DMS153 (cell line): ENCODE measurements around the gene ANKMY1.

Experiments used
- DNase-seq: peaks from one replicate; lab custom pipeline; 2025; lab: John Stamatoyannopoulos, UW

ANKMY1 gene

DNA sequence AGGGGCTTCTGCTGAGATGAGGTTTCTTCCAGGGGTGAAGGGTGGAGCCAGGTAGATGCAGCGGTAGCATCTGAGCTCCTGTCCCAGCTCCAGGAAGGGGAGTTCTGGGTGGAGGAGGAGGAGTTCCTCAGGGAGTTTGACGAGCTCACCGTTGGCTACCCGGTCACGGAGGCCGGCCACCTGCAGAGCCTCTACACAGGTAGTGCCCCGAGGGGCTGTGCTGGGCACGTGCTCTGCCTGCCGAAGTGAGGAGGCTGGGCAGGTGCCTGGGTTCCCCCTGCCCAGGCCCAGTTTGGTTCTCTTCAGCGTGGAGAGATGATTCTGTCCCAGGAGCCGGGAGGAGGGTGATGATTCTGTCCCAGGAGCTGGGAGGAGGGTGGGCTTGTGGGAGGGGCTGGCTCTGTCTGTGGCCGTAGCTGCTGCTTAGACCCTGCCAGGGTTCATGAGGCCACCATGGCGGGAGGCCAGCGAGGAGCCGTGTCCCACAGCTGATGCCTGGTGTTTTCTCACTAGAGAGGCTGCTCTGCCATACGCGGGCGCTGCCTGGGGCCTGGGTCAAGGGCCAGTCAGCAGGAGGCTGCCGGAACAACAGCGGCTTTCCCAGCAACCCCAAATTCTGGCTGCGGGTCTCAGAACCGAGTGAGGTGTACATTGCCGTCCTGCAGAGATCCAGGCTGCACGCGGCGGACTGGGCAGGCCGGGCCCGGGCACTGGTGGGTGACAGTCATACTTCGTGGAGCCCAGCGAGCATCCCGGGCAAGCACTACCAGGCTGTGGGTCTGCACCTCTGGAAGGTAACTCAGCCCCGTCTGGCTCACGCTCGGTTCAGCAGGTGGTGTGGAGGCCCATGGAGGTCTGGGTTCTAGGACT is 37.0 kb upstream of the ANKMY1 start:
- DNase-seq: no peak

DNA sequence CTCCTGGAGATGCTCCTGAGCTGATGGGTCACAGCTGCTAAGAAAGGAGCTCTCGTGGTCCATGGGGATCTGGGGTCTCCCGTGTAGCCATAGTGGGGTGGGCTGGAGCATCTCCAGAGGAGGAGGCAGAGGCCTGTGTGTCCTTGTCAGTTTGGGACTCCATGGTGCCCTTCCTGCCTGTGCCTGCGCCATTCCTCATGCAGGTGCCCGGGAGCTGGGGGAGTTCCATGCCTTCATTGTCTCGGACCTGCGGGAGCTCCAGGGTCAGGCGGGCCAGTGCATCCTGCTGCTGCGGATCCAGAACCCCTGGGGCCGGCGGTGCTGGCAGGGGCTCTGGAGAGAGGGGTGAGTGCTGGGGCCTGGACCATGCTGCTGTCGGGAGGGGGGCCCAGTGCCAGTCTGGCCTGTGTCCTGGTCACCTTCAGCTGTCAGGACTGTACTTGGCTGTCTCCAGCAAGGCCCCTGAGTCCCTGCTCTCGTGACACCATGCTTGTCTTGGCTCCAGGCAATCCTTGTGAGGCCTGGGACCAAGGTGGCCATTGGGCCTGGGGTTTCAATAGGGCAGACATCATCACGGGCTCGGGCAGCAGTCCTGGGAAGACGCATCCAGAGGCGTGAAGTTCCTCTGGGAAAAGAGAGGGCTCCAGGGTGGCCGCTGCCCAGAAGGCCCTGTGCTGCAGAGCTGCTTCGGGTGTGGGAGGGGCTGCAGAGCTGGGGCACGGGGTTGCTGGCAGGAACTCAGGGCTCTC is 36.1 kb upstream of the ANKMY1 start:
- no peak for DNase-seq

DNA sequence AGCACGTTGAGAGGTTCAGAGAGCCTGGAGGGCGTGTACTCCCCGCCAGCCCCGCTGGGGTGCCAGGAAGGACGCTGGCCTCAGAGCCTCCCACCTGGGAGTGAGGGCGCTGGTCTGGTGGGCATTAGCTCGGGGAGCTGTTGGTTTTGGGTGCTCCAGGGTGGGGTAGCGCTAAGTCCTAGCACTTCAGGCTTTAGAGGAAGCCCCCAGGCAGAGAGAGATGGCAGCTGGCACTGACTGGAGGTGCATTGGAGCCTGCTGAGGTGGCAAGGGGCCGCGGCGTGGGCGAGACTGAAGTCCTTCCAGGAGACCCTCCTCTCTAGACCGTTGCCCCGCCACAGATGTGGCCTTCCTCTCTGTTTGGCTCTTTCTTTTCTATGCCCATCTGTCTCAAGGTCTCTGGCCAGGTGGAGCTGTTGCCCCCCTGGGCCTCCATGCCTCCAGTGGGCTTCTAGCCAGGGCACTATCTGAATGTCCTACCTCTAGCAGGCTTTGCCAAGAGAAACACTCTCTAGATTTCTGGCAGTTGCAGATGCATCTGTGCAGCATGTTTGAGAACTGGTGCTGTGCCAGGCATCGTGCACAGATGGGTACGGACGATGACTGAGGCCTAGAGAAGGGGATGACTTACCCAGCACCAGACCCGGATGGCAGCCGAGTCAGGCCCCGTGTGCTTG is 35.4 kb upstream of the ANKMY1 start:
- no peak for DNase-seq

DNA sequence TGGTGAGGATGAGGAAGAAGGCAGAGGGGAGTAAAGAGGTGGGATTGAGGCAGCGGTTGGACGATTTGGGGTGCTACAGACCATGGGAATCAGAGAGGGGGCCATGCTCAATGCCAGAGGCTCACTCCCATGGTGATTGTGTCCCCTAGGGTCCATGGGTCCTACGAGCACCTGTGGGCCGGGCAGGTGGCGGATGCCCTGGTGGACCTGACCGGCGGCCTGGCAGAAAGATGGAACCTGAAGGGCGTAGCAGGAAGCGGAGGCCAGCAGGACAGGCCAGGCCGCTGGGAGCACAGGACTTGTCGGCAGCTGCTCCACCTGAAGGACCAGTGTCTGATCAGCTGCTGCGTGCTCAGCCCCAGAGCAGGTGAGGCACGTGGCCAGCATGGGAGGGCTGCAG is 34.0 kb upstream of the ANKMY1 start:
- DNase-seq: no peak

DNA sequence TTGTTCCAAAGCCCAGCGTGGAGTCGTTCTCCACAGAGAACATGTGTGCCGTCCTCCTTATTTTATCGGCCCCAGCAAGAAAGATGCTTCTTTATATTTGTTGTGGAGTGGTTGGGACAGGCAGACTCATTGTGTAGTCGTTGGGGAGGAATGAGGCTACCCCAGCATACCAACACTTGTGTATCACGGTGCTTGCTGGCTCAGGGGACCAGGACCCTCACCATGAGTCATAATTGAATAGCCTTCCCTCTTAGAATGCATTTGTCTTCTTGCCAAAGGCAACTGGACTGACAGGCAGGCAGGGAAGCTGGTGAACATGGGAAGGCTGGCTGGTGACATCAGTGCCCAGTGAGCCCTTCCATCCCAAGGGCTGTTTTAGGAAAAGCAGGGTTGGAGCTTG is 33.4 kb upstream of the ANKMY1 start:
- no peak for DNase-seq

DNA sequence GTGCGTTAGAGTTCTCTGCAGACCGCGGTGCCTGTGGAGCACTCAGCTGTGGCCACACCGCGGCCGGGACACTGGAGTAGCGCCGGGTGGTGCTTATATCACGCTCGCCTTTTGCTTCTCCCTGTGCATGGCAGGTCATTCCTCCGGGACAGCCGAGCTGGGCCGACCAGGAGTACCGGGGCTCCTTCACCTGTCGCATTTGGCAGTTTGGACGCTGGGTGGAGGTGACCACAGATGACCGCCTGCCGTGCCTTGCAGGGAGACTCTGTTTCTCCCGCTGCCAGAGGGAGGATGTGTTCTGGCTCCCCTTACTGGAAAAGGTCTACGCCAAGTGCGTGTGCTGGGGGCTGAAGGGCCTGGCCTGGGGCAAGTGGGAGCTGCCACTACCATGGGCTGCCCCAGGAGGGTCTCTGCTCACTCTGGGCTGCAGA is 32.9 kb upstream of the ANKMY1 start:
- no peak for DNase-seq

DNA sequence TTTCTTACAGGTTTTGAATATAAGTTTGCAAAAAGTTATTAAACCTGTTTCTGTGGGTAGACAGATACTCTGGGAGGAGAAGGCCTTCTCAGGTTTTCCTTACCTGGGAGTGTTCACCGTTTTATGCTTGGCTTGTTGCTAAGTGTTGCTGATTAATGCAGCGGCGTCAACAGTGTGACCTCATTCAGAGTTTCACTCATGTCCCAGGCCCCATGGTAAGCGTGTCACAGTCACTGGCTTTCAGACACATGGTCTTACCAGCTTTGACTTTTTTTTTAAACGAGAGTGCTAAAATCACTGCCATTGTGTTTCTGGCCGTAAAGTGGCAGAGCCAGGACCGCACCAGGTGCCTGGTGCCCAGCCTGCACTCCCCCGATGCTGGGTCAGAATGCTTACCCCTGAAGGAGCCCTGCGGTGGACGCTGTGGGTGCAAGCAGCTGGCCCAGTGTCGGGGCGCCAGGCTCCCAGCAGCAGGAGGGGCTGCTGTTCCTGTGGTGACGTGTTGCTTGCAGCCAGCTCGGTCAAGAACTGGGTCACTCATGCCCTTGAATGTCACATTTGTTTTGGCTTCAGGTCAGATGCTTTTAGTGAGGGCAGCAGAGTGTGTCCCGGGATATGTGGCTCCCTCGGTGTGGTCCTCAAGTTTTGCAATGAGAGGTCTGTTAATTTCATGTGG is 32.2 kb upstream of the ANKMY1 start:
- no peak for DNase-seq

DNA sequence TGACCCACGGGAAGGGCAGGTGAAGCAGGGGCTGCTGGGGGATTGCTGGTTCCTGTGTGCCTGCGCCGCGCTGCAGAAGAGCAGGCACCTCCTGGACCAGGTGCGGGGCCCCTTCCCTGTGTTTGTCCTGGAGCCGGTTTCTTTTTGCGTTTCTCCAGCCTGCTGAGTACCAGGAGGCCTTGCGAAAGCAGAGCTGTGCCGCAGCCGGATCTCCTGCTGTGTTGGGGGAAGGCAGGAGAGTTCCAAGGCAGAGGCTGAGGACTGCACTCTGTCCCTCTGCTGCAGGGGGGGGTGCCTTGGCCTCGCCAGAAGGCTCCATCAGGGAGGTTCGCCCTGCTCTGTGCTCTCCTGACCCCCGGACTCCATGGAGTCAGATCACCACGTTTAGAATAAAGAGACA is 31.6 kb upstream of the ANKMY1 start:
- no peak for DNase-seq

DNA sequence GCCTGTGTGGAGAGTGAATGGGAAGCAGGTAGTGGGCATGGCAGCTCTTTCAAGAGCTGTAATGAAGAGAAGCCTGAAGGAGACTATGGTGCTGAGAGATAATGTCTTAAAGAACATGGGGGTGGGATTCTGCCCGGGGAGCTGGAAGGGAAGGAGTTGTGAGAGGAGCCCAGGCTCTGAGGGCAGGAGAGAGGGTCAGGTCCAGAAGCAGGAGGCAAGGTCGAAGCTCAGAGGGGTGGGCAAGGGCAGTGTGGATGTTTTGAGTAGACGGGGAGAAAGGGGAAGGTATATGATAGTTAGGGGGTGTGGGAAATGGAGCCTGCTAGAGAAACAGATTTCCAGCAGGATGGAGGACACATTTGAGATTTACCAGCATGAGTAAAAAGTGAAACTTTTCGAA is 30.9 kb upstream of the ANKMY1 start:
- DNase-seq: no peak

DNA sequence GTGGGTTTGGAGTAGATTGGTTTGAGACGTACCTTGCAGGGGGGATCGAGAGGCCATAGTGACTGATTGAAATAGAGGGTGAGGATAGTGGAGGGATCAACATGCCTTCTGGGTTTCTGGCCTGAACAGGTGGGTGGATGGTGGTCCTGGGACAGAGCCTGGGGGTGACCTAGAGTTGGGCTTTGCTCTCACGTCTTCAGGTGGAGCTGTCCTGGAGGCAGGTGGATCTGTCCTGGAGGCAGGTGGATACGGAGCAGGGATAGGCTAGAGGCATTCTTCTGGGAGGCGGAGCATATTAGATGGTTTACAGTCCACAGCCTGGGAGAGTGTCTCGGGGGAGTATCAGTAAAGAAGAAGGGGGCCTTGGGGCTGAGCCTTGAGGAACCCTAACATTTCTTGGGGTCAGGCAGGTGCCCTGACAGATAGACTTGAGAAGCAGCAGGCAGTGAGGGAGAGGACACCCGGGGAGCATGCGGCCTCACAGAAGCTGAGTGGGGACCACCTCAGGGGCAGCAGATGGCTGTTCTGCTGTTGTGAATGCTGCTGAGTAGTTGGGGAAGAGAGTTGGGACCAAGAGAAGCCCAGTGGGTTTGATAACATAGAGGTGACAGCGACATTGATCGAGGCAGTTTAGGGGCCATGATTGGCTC is 30.3 kb upstream of the ANKMY1 start:
- no peak for DNase-seq

DNA sequence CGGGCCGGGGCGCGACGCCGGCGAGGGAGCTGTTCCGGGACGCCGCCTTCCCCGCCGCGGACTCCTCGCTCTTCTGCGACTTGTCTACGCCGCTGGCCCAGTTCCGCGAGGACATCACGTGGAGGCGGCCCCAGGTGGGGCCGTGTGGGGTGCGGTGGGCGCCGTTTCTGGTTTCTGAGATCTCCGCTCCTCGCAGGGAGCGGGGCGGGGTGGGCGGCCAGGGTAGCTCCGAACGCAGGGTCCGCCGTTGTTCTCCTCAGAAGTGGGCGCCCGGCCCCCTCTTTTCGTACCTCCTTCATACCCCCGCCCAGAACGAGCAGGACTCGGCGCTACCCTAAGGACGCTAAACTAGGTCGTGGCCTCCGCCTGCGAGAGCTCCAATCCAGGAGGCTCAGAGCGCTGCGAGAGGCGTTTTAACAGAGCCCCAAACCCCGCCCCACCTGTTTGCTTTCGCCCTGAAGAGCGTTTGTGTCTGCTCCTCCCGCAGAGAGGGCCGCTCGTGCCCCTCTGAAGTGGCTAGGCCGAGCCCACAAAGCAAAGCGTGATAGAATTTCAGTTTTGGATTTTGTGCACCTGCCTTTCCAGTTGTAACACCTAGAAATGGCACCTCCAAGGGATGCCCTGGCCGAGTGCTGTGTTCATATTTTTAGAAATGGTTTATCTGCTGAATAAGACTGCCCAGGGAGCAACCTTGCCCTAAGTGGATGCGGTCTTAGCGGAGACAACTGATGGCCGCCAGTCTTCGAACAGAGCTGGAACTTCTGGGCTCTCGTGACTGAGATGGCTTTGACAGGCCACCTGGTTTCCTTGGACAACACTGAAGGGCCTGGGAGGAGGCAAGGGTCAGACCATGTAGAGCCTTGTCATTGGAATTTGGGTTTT is 29.4 kb upstream of the ANKMY1 start:
- DNase-seq: peak; percentile 27

DNA sequence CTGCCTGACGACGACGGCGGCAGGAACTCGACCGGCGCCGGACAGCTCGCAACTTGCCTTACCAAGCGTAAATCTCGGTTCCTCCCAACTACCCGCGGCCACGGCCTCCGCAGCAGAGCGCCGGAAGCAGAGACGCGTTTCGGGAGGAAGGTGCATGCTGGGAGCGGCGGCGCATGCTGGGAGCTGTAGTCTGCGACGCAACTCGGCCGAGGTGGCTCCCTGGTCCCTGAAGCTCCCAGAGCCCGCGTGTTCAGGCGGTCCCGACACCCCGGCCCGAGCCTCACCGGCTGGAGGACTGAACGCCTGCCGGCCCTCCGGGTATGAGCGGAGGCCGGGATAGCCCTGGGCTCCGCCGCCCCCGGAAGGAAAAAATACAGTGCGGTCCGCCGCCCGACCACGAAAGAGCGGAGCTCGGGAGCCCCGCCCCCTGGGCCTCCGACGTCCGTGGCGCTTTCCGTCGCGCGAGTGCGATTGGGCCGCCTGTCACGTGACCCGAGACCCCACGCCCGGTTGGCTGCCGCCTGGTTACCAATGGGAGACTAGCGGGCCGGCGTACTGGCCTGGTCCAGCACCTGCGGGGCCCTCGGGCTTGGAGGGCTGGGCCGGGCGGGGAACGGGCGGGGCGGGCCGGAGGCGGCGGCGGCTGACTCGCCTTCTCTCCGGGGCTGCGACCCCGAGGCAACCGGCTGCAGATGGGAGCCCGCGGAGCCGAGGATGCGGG is 28.6 kb upstream of the ANKMY1 start, which contains the start of gene CAPN10:
TSS of gene CAPN10 (plus strand) at position 537 of the 721 bp plus-strand sequence. CDS start at position 715, 178 bp downstream.
- DNase-seq: peak; percentile 80

DNA sequence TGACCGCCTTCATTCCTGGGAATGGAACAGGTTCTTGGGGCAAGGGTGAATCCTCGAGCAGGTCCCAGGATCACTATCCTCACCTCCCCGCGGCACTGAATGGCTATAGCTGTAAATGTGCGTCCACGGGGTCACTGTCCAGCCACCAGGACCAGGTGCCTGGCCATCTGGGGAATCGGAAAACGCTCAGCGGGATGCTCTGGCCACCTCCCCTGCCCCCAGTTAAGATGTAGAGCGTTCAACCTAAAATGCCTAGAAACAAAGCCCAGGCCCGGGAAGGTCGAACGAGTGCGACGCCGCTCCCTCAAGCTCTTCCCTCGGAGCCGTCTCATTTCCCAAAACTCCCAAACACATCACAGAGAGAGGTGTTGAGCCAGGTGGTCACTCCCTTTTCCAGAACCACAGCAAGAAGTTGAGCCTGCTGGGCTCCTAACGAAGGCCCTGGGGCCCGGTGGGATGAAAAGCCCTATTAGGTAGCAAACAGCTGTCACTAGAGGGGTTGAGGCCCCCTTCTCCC is 28.0 kb upstream of the ANKMY1 start:
- no peak for DNase-seq

DNA sequence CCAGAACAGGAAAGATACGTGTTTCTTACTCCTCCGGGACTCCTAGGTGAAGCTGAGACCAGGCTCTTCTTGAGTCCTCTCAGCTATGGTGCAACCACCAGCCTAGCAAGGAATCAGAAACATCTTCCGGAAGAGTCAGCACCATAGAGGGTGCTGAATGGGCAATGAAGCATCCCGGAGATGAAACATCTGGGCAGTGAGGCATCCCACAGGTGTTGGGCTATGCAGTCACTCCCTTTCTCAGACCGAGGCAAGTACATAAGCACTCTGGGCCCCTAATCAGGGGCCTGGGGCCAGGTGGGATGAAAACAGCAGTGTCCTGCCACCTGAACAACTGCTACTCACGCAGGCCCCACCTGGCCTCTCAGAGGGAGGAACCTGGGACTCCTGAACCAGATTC is 27.3 kb upstream of the ANKMY1 start:
- no peak for DNase-seq

DNA sequence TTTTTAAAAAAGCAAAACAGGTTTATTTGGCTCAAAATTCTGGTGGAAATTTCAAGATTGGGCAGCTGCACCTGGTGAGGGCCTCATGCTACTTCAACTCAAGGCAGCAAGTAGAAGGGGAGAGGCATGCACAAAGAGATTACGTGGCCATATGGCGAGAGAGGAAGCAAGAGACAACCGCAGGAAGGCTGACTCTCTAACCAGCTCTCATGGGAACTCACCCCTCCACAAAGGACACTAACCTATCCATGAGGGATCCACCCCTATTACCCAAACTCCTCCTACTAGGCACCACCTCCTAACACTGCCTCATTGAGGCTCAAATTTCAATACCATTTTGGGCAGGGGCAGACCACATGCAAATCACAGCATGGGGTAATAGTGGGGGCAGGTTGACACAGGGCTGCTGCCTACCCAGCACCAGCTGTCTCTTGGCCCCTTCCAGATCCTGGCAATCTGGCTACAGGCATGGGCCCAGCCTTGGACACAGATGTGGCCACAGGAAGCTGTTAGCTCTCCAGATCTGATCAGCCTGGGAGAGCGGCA is 26.8 kb upstream of the ANKMY1 start:
- no peak for DNase-seq

DNA sequence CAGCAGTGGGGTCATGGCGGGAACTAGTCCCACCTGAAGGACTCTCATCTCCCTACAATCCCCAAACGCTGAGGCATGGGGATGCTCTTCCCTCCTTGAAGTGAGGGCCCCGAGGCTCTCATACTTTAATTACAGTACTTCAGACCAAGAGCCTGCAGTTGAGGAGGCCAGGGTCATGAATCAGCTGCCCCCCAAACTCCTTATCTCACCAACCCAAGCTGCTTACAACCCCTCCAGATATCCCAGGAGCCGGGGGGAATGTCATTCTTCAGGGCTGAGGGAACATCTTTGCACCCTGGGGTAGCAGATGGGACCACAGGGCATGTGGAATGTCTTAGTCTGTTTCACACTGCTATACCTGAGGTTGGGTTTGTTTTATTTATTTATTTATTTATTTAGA is 26.0 kb upstream of the ANKMY1 start:
- no peak for DNase-seq

DNA sequence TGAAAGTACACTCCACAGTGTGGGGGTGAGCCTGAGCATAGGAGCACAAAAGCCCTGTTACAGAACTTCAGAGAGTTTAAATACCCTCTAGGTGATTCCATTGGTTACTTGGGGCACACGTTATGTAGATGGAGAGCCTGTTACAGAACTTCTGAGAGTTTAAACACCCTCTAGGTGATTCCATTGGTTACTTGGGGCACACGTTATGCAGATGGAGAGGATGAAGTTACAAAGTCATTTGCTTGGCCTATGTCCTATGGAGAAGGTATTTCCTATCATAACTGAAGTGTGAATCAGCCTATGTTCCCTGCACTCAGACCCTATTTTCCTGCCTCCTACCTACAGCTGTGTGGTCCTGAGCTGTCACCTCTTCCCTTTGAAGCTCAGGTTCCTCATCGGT is 25.0 kb upstream of the ANKMY1 start:
- DNase-seq: no peak

DNA sequence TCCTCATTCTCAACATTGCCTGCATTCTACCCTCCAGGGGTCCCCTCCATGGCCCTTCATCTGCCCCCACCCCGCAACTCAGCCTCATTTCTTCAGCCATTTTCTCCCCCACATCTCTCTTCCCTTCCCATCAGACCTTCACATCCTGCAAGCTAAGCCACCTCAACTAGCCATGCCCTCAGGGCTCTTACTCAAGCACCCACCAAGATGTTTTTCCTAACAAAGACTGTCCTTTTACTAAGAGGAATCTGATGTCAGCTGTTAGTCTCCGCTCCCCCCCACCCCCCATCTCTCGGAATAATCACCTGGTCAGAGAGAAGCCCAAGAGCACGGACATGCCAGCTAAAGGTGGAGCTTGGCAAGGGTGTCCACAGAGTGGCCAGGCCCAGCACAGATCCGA is 24.0 kb upstream of the ANKMY1 start:
- DNase-seq: no peak
